ENCODE data around the gene LRFN4. TPM values are rescaled to one million over a fixed set of nuclear protein-coding genes. Genes with fewer than 3 reads are reported as not detected.
A peak's percentile ranks its signal among the peaks of the same experiment; 100 is the strongest.

The LRFN4 gene
- total RNA-seq, 1 experiment from 2014 or later = 66.7 TPM

DNA sequence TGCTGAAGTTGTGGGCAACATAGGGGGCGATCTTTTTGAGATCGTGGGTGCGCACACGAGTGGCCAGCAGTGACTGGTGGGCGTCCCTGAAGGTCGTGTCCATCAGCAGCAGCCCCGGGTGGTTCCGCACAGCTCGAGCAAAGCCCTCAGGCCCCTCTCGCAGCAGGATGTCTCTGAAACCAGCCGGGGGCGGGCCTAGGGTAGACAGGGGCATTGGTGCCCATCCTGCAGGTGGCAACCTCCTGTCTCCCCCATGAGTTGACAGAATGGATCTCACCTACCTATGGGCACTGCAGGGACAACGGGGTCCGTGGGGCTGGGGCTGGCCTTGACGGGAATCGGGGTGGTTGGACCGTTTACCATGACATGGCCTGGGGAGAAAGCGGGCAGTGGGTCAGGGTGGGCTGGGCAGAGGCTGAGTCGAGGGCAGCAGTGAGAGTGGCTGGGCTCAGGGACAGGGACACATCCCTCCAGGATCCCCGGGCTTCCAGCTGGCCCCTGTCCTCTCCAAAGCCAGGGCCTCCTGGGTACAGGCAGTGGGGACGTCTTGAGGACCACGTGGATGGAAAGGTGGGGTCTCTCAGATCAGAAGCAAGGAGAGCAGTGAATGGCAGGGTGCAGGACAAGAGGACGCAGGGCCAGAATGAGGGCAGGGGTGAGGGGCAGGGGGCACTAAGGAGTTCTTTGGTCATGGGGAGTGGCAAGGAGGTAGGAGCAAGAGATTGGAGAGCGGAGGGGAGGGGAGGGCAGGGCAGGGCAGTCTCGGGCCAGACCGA is 4.2 kb upstream of the LRFN4 start:
- no peak overlapping the region for H3T11ph ChIP-seq (ENCODE audit: low read length)
- no peaks in the 10 kb centered on the region for H4K20me1 ChIP-seq (ENCODE audit: control insufficient read depth, insufficient read depth, insufficient read length)
- H3K9me3 ChIP-seq (ENCODE audit: control insufficient read depth, low read depth, low read length) = no peaks in the 10 kb centered on the region
- no peak overlapping the region for H3K23ac ChIP-seq (ENCODE audit: insufficient read length, low read depth, low read length)
- no peak overlapping the region for H2BK20ac ChIP-seq (ENCODE audit: low read depth, low read length, poor library complexity, severe bottlenecking)
- H3K27ac ChIP-seq (ENCODE audit: insufficient read length, low read depth, low read length) = no peak overlapping the region
- no peaks in the 10 kb centered on the region for H3K9me3 Mint-ChIP-seq
- WGBS (ENCODE audit: extremely low coverage, insufficient read length, low lambda C conversion rate) = no CpG with 5 or more reads among the region's 26 CpGs
- H3K36me3 Mint-ChIP-seq (ENCODE audit: insufficient read depth in 1 of 3, low read depth in 3 of 3) = peaks cover 0 to 21% (median 21%) of the 10 kb centered on the region in 3 experiments; a peak in 4 of 7 replicates
- no peak overlapping the region for H2BK120ac ChIP-seq (ENCODE audit: low read depth, low read length, poor library complexity, severe bottlenecking)
- no peak overlapping the region for H3K4me3 Mint-ChIP-seq
- no peak overlapping the region for H3K4ac ChIP-seq (ENCODE audit: low read depth, low read length)
- no peaks in the 10 kb centered on the region for H3K79me1 ChIP-seq (ENCODE audit: insufficient read depth, low read depth, low read length, poor library complexity, severe bottlenecking)
- H3K9ac ChIP-seq (ENCODE audit: extremely low read depth, insufficient read length, low read length) = no peak overlapping the region
- no peak overlapping the region for H4K91ac ChIP-seq (ENCODE audit: insufficient read length, low read depth, low read length)
- H3K79me2 ChIP-seq (ENCODE audit: insufficient read depth, low read length) = no peaks in the 10 kb centered on the region
- TF ChIP-seq, protein P1, sequence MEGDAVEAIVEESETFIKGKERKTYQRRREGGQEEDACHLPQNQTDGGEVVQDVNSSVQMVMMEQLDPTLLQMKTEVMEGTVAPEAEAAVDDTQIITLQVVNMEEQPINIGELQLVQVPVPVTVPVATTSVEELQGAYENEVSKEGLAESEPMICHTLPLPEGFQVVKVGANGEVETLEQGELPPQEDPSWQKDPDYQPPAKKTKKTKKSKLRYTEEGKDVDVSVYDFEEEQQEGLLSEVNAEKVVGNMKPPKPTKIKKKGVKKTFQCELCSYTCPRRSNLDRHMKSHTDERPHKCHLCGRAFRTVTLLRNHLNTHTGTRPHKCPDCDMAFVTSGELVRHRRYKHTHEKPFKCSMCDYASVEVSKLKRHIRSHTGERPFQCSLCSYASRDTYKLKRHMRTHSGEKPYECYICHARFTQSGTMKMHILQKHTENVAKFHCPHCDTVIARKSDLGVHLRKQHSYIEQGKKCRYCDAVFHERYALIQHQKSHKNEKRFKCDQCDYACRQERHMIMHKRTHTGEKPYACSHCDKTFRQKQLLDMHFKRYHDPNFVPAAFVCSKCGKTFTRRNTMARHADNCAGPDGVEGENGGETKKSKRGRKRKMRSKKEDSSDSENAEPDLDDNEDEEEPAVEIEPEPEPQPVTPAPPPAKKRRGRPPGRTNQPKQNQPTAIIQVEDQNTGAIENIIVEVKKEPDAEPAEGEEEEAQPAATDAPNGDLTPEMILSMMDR (conservative IDR thresholded peaks at IDR 0.05) = peak; percentile 36; the same call in 2 of the 3 replicates
- H2BK12ac ChIP-seq (ENCODE audit: insufficient read length, low read depth, low read length) = no peak overlapping the region
- no peak overlapping the region for H3K4me2 ChIP-seq (ENCODE audit: insufficient read depth, insufficient read length, low read length)
- no peak overlapping the region for H2BK15ac ChIP-seq (ENCODE audit: low read depth, low read length)
- no peak overlapping the region for H3K14ac ChIP-seq (ENCODE audit: insufficient read depth, low read length)
- H3K4me1 ChIP-seq (ENCODE audit: insufficient read depth, low read length) = no peaks in the 10 kb centered on the region
- no peak overlapping the region for H2AK5ac ChIP-seq (ENCODE audit: insufficient read length, low read length)
- peaks cover 14 to 16% of the 10 kb centered on the region in 2 experiments for H3K4me1 Mint-ChIP-seq
- no peak overlapping the region for H4K8ac ChIP-seq (replicated peaks; ENCODE audit: insufficient read length, low read depth, low read length)
- H2BK5ac ChIP-seq (ENCODE audit: insufficient read length, low read length) = no peak overlapping the region
- H3K18ac ChIP-seq (ENCODE audit: insufficient read length, low read depth, low read length) = no peak overlapping the region
- H3K27ac Mint-ChIP-seq = peak overlapping the region in 1 of 3 experiments; percentile 64; a peak in 1 of 7 replicates
- no peak overlapping the region for H2AFZ ChIP-seq (ENCODE audit: low read length)
- peaks cover 10% of the 10 kb centered on the region for H3K23me2 ChIP-seq (ENCODE audit: insufficient read length, low read depth, low read length, poor library complexity, severe bottlenecking)
- no peak overlapping the region for H3K56ac ChIP-seq (ENCODE audit: insufficient read length, low read depth, low read length)
- H3K27me3 ChIP-seq (ENCODE audit: insufficient read depth, low read length) = no peaks in the 10 kb centered on the region
- peaks cover 3% of the 10 kb centered on the region for H3K27me3 Mint-ChIP-seq (ENCODE audit: low read depth)
- no peak overlapping the region for H4K5ac ChIP-seq (ENCODE audit: insufficient read length, low read depth, low read length)
- no peak for DNase-seq

Measured in H9 (cell line).